Amniotic stem cell (primary cell): ENCODE results near the gene KLRC3.
"Not testable (repeated sequence)": the region's sequence is repeated elsewhere in the genome, so short reads cannot be mapped to it uniquely, and the experiment has no call there.

ENCODE experiments used
- DNase-seq: peaks from one replicate; lab custom pipeline; 2025; lab: John Stamatoyannopoulos, UW

Gene KLRC3

DNA sequence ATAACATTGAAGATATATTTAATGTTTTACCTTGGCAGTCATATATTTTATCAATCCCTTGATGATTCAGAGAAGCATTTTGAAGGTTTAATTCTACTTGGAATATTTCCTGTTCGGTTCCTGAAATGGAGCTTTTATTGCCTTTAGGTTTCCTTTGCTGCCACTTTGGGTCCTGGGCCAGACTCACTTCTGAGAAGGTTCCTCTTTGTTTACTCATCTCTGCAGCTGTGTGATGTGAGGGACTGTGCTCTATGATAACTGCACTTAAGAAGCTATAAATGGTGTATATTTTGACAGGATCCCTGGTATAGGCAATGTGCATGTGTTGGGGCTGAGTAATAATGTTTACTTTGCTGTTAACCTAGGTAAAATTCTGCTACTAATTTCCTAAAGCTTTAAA, at the start of gene KLRC3:
Gene KLRC3, minus strand, starts transcription at position 262 of the 400 bp plus-strand sequence. Its CDS starts 45 bp downstream, at position 217.
- DNase-seq = not testable (repeated sequence)

DNA sequence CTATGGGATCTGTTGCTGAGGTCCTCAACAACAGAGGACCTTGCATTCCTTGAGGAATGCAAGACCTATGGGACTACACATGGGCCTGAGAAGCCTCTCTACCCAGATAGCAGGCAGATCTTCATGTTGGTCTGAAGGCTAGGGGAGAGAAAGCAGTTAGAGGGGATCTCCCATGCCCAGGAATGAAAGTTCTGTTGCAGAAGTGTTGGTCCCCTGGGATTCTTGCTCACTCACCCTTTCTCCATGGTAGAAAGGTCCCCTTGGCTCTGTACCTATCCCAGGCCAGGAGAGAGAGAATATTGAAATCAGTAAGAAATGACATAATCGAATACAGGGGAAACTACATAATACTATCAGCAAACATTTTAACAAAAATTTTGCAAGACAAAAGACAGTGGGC, 49.3 kb upstream of the KLRC3 start:
- DNase-seq = no peak

- no peak for DNase-seq
These were observed 45.9 kb upstream of the KLRC3 start for GRCh38 chr12:10466311-10466710.

GRCh38 chr12:10457760-10458159, 37.4 kb upstream of the KLRC3 start:
- DNase-seq = no peak

- DNase-seq = no peak
These were observed 36.5 kb upstream of the KLRC3 start for GRCh38 chr12:10456856-10457255.

DNA sequence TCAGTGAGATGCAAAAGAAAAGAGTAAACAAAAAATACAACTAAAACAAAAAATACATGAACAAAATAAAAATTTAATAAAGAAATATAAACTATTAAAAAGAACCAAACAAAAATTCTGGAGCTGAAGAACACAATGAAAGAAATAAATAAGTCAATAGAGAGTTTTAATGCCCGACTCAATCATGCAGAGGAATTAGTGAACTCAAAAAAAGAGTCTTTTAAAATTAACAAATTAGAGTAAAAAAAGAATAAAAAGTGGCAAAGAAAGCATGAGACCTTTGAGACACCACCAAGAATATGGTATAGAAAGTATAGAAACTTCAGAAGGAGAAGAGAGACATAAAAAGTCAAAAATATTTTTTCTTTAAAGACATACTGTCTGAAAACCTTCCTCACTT, 35.4 kb upstream of the KLRC3 start:
- no peak for DNase-seq

GRCh38 chr12:10454531-10454930, 34.1 kb upstream of the KLRC3 start:
- no peak for DNase-seq

GRCh38 chr12:10453156-10453555, 32.8 kb upstream of the KLRC3 start, which contains the start of gene KLRC1:
Gene KLRC1 (minus strand): TSS chr12:10453377. CDS start chr12:10451156, 2,221 bp downstream.
- DNase-seq = no peak

GRCh38 chr12:10448236-10448635, 27.8 kb upstream of the KLRC3 start:
- no peak for DNase-seq

- not testable (repeated sequence) for DNase-seq
These were observed 25.7 kb upstream of the KLRC3 start for GRCh38 chr12:10446052-10446451.

DNA sequence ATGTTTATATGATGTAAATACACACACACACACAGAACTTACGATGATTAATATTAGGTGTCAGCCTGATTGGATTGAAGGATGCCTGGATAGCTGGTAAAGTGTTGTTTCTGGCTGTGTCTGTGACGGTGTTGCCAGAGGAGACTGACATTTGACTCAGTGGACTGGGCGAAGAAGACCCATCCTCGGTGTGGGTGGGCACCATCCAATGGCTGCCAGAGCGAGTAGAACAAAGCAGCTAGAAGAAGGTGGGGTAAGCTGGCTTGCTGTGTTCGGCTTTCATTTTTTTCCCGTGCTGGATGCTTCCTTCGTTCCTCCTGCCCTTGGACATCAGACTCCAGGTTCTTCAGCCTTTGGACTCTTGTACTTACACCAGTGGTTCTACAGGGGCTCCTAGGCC, 20.7 kb upstream of the KLRC3 start:
- DNase-seq = not testable (repeated sequence)

DNA sequence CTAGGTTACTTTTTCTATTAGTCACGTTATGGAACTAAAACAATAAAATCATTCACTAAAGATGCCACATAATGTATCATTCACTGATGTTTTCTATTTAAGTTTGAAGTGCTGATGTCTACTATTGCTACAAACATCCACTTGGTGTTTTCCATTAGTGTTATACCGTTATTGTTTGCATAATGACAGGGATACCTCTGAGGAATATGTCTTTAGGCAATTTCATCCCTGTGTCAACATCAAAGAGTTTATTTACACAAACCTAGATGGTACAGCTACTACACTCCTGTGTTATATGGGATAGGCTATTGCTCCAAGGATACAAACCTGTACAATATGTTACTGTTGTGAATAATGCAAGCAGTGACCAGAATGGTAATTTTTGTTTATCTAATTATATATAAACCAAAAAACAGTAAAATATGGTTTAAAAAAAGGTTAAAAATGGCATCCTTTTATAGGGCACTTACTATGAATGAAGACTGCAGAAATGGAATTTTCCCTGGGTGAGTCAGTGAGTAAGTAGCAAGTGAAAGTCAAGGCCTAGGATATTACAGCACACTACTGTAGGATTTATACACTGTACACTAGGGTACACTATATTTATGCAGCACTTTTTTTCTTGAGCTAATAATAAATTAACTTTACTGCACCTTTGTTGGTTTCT, 19.3 kb upstream of the KLRC3 start:
- not testable (repeated sequence) for DNase-seq

DNA sequence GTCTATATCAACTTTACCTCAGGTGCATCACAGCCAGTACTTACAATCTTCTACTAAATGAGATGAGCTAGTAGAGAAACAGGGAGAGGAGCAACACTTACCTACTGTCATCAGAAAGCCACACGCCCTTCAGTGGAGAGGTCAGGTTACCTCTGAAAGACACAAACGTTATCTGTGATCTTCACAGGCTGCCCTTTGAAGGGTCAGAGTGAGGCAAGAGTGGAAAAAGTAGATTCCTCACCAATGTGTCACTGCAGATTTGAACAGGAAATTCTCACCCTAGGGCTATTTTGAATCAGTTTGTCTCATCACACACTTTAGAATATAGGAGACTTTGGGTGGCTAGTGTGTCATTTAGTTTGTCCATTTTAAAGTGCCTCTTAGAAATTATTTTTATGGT, 17.2 kb upstream of the KLRC3 start:
- DNase-seq = not testable (repeated sequence)

DNA sequence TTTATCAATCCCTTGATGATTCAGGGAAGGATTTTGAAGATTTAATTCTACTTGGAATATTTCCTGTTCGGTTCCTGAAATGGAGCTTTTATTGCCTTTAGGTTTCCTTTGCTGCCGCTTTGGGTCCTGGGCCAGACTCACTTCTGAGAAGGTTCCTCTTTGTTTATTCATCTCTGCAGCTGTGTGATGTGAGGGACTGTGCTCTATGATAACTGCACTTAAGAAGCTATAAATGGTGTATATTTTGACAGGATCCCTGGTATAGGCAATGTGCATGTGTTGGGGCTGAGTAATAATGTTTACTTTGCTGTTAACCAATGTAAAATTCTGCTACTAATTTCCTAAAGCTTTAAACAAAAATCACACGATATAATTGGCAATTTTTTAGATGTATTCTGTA, 15.4 kb upstream of the KLRC3 start, which contains the start of gene KLRC2:
Gene KLRC2, minus strand, starts transcription at position 195 of the 400 bp plus-strand sequence. Its CDS starts 24 bp downstream, at position 171.
- DNase-seq = not testable (repeated sequence)

DNA sequence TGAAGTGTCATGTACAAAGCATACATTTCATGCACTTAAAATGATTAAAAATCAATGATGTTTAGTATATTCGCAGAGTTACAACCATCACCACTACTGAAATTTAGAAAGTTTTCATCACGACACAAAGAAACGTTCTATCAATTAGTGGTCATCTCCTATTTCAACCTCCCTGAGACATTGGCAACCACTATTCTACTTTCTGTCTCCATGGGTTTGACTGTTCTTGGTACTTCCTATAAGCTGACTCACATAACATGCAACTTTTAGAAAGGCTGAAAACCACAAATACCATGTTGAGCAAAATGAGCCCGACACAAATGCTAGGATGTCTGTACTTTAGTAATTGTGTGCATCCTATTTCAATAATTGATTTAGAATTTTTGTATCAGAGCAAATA, 10.2 kb upstream of the KLRC3 start:
- not testable (repeated sequence) for DNase-seq

- DNase-seq = not testable (repeated sequence)
These were observed 5.5 kb upstream of the KLRC3 start for GRCh38 chr12:10425938-10426337.

- not testable (repeated sequence) for DNase-seq
These were observed 4.0 kb upstream of the KLRC3 start for GRCh38 chr12:10424260-10424899.

DNA sequence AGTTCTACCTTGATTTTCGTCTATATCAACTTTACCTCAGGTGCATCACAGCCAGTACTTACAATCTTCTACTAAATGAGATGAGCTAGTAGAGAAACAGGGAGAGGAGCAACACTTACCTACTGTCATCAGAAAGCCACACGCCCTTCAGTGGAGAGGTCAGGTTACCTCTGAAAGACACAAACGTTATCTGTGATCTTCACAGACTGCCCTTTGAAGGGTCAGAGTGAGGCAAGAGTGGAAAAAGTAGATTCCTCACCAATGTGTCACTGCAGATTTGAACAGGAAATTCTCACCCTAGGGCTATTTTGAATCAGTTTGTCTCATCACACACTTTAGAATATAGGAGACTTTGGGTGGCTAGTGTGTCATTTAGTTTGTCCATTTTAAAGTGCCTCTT, 1.8 kb upstream of the KLRC3 start:
- DNase-seq = not testable (repeated sequence)

- no peak for DNase-seq
These were observed 11.0 kb downstream of the KLRC3 start, which contains the start of gene KLRC4 for GRCh38 chr12:10409392-10409791. Gene KLRC4 (minus strand): TSS chr12:10409757. CDS start chr12:10409575, 182 bp downstream.

- DNase-seq = no peak
These were observed 11.6 kb downstream of the KLRC3 start for GRCh38 chr12:10408842-10409241.

- no peak for DNase-seq
These were observed 13.7 kb downstream of the KLRC3 start for GRCh38 chr12:10406725-10407124.

GRCh38 chr12:10405294-10405693, 15.1 kb downstream of the KLRC3 start:
- DNase-seq = no peak

DNA sequence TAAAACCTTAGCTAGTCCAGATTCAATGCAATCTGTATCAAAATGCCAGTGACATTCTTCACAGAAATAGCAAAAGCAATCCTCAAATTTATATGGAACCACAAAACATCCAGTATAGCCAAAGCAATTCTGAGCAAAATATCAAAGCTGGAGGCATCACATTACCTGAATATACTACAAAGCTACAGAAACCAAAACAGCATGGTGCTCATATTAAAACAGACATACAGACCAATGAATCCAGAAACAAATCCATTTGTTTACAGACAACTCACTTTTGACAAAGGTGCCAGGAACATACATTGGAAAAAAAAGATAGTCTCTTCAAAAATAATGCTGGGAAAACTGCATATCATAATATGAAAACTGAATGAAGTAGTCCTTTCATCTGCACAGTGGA, 15.6 kb downstream of the KLRC3 start:
- DNase-seq = no peak
